Measurements from ENCODE around the gene DCP1A. TPM values are rescaled to one million over a fixed set of nuclear protein-coding genes. Genes with fewer than 3 reads are reported as not detected.

Gene DCP1A
- total and polyA plus RNA-seq, 2 of the 13 experiments (the other 11 are each of a cell fraction or from before 2014, with no cell fraction given) = 14.2 to 41.2 TPM

- POLR2A ChIA-PET = no interaction called here
- H3K79me2 ChIP-seq (ENCODE audit: insufficient read depth, low read length) = peaks cover 65% of the 10 kb centered on the region
- no peak overlapping the region for H2AFZ ChIP-seq (ENCODE audit: low read length)
- TF ChIP-seq ZNF501 (CRISPR knock-in tag; IDR thresholded peaks at IDR 0.05) = no peak
- TF ChIP-seq ZNF687 (CRISPR knock-in tag; IDR thresholded peaks at IDR 0.05) = peak; percentile 23; the same call in 1 of the 2 replicates
- no peak for TF ChIP-seq TARDBP (CRISPR knock-in tag; IDR thresholded peaks at IDR 0.05)
- H3K27me3 ChIP-seq (ENCODE audit: control insufficient read depth in 1 of 2, insufficient read depth in 2 of 2, low read length in 2 of 2) = no peaks in the 10 kb centered on the region
- peaks cover 49% of the 10 kb centered on the region for H4K20me1 ChIP-seq (ENCODE audit: insufficient read depth, low read length)
- H3K4me2 ChIP-seq (ENCODE audit: low read depth, low read length) = no peak overlapping the region
- in situ Hi-C loops (cut with HindIII; ENCODE audit: extremely low pct_ligation_motif_present, low pct_unique_long_range_greater_than_20kb) (no loop called here), intact Hi-C loops (cut with micrococcal nuclease; ENCODE audit: unreplicated experiment) (no loop called here)
- peaks cover 34 to 56% of the 10 kb centered on the region in 2 experiments for H3K36me3 ChIP-seq (replicated peaks in 1 of 2; ENCODE audit: control insufficient read depth in 1 of 2, insufficient read depth in 2 of 2, low read length in 2 of 2)
- H3K9me3 ChIP-seq (ENCODE audit: low read length) = no peaks in the 10 kb centered on the region
- no peak overlapping the region for H3K9ac ChIP-seq (ENCODE audit: insufficient read depth, low read depth, low read length)
- BruUV-seq (replicated peaks) = no TSS peak
- H3K4me3 ChIP-seq (replicated peaks in 1 of 3; ENCODE audit: insufficient read depth in 1 of 3, low read depth in 2 of 3, low read length in 3 of 3) = no peak overlapping the region
- CTCF ChIA-PET (ENCODE audit: low intra/inter-chr PET ratio, low total read pairs) = no interaction called here
- DNase-seq (ENCODE audit: low spot score) (no peak), FAIRE-seq (no peak), ATAC-seq (no peak)
- 94% methylated on average over 9 of the region's 14 CpGs for WGBS (ENCODE audit: low lambda C conversion rate)
- no peak overlapping the region for H3K27ac ChIP-seq (ENCODE audit: extremely low read length, insufficient read depth, low read length)
- H3K4me1 ChIP-seq (ENCODE audit: insufficient read depth, low read length) = peaks cover 31% of the 10 kb centered on the region
Measured at GRCh38 chr3:53243165-53243564, 104.2 kb downstream of the DCP1A start.

DNA sequence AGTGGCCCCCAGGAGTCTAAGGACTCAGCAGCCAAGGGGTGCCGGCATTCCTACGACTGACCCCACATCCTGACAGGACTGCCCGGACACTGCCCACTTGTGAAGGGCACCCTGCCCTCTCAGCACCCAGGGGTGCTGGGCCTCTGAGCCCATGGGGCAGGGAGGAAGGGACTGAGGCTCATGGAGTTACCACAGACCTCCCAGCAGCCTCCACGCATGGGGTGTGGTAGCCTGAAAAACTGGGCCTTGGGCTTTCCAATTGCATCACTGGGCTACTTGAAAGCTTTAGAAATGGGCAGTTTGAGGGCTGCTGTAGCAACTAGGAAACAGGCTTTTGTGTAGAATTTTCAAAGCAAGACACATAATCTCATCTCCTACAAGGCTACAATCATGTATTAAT, 104.7 kb downstream of the DCP1A start:
- in situ Hi-C loops (cut with HindIII; ENCODE audit: extremely low pct_ligation_motif_present, low pct_unique_long_range_greater_than_20kb) (no loop called here), intact Hi-C loops (cut with micrococcal nuclease; ENCODE audit: unreplicated experiment) (no loop called here)
- Histone ChIP-seq H3K9ac (ENCODE audit: insufficient read depth, low read depth, low read length) (no peak overlapping the region), H3K4me2 (ENCODE audit: low read depth, low read length) (no peak overlapping the region), H3K27me3 (ENCODE audit: control insufficient read depth in 1 of 2, insufficient read depth in 2 of 2, low read length in 2 of 2) (no peaks in the 10 kb centered on the region), H3K36me3 (replicated peaks in 1 of 2; ENCODE audit: control insufficient read depth in 1 of 2, insufficient read depth in 2 of 2, low read length in 2 of 2) (peaks cover 34 to 56% of the 10 kb centered on the region in 2 experiments), H4K20me1 (ENCODE audit: insufficient read depth, low read length) (peaks cover 44% of the 10 kb centered on the region), H3K79me2 (ENCODE audit: insufficient read depth, low read length) (peaks cover 60% of the 10 kb centered on the region), H3K4me3 (replicated peaks in 1 of 3; ENCODE audit: insufficient read depth in 1 of 3, low read depth in 2 of 3, low read length in 3 of 3) (no peak overlapping the region), H3K4me1 (ENCODE audit: insufficient read depth, low read length) (peaks cover 34% of the 10 kb centered on the region), H3K27ac (ENCODE audit: extremely low read length, insufficient read depth, low read length) (no peak overlapping the region), H3K9me3 (ENCODE audit: low read length) (no peaks in the 10 kb centered on the region), H2AFZ (ENCODE audit: low read length) (no peak overlapping the region)
- DNase-seq (ENCODE audit: low spot score) (no peak), ATAC-seq (no peak), FAIRE-seq (no peak)
- TF ChIP-seq HOXA9 (CRISPR knock-in tag; IDR thresholded peaks at IDR 0.05; ENCODE audit: borderline replicate concordance) (no peak), HMG20B (CRISPR knock-in tag; conservative IDR thresholded peaks at IDR 0.05) (no peak), MATR3 (CRISPR knock-in tag; IDR thresholded peaks at IDR 0.05) (no peak), HMG20A (CRISPR knock-in tag; IDR thresholded peaks at IDR 0.05; ENCODE audit: borderline replicate concordance) (no peak), ZNF768 (CRISPR knock-in tag; IDR thresholded peaks at IDR 0.05) (no peak)
- TF ChIP-seq, protein P1, sequence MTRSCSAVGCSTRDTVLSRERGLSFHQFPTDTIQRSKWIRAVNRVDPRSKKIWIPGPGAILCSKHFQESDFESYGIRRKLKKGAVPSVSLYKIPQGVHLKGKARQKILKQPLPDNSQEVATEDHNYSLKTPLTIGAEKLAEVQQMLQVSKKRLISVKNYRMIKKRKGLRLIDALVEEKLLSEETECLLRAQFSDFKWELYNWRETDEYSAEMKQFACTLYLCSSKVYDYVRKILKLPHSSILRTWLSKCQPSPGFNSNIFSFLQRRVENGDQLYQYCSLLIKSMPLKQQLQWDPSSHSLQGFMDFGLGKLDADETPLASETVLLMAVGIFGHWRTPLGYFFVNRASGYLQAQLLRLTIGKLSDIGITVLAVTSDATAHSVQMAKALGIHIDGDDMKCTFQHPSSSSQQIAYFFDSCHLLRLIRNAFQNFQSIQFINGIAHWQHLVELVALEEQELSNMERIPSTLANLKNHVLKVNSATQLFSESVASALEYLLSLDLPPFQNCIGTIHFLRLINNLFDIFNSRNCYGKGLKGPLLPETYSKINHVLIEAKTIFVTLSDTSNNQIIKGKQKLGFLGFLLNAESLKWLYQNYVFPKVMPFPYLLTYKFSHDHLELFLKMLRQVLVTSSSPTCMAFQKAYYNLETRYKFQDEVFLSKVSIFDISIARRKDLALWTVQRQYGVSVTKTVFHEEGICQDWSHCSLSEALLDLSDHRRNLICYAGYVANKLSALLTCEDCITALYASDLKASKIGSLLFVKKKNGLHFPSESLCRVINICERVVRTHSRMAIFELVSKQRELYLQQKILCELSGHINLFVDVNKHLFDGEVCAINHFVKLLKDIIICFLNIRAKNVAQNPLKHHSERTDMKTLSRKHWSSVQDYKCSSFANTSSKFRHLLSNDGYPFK (CRISPR knock-in tag; IDR thresholded peaks at IDR 0.05; ENCODE audit: borderline replicate concordance) = no peak
- POLR2A ChIA-PET = no interaction called here
- no TSS peak for BruUV-seq (replicated peaks)
- CTCF ChIA-PET (ENCODE audit: low intra/inter-chr PET ratio, low total read pairs) = no interaction called here
- 100% methylated on average over 1 of the region's 4 CpGs for WGBS (ENCODE audit: low lambda C conversion rate)
